ENCODE results near the gene LYRM4.

The LYRM4 gene

DNA sequence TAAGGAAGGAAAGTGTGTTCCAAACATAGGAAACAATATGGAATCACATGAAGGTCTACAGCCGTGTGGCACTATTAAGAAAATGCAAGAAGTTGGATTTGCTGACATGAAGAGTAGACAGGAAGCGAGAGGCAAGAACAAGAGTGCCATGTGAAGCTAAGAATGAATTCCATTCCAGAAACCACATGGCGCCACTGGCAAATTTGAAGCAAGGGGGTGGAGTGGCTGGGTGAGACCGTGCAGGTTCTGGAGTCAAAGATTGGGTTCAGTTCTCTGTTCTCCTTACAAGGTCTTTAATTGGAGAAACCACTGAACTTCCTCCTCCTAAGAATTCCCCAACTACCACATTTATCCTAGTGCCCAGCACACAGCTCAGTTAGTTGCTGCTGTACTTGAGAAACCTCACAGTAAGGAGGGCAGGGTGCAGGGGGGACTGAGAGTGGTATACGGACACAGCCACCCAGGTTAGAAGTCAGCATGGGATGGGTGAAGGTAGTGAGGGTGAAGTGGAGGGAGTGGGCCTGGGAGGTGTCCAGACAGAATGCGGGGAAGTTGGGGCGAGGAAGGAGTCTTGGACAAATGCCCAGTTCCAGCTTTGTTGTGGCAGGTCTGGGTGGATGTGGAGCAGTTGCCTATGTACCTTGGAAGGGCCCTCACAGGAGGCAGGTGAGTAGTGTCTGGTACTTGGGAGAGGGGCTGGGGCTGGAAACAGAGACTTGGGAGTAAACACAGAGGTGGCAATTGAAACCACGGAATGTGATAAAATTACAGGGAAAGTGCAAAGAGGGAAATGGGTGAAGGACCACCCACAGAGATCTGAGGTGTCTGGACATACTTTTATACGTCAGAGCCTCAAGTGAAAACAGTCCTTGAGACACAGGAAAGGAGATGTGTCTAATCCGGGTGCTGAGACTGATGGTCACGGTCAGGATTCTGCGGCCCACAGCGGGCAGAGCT lies 14.3 kb downstream of the LYRM4 start:
- no peak for DNase-seq (ENCODE audit: low read depth)

- no peak for DNase-seq (ENCODE audit: low read depth)
These were observed 17.7 kb downstream of the LYRM4 start for GRCh38 chr6:5243069-5243468.

DNA sequence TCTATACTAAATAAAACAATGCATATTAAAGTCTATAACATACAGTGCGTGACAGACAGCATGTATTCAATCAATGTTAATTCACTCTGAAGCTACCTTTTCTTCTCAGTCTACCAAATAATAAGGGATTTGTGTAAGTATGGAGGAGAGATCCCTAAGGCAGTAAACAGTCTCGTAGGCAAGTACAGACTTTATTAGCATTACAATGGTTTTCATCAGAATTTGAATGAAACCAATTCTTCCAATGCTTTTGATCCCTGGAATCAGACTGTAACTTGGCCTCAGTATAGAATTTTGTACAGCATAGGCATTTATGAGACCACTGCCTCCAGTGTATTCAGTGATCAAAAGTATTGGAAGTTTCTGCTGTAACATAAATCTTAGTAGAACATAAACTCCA lies 19.5 kb downstream of the LYRM4 start:
- no peak for DNase-seq (ENCODE audit: low read depth)

GRCh38 chr6:5238336-5238735 lies 22.4 kb downstream of the LYRM4 start:
- DNase-seq (ENCODE audit: low read depth): no peak

DNA sequence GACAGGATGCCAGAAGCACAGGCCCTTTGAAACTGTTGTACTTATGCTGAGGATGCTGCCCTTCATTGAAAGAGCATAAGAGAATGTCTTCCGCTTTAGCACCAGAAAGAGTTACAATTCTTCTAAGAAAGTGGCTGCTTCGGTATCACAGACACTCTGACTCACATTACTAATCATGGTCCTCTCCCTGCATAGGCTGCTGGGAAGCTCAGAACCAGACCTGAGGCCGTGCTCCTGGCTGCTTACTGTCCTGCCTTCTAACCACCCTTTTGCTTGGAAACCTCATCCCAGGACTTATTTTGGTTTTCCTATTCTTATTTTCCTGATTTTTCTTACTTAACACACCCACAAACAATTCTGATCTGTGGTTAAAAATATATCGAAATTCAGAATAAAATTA lies 22.9 kb downstream of the LYRM4 start:
- DNase-seq (ENCODE audit: low read depth): no peak

GRCh38 chr6:5235830-5236229 lies 24.9 kb downstream of the LYRM4 start:
- no peak for DNase-seq (ENCODE audit: low read depth)

DNA sequence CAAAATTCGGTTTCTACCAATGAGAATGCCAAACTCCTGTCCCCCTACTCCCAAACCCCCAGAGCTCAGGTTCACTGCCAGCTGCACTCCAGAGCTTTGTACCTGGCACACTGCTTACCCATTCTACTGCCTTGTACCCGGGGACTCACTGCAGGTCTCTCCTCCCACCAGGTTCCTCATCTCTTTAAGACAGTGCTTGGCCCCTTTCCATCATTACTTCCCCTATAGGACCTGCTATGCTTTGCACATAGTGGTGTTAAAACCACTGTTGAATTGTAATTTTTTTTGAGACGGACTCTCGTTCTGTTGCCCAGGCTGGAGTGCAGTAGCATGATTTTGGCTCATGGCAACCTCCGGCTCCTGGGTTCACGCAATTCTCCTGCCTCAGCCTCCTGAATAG lies 25.9 kb downstream of the LYRM4 start:
- DNase-seq (ENCODE audit: low read depth): no peak

DNA sequence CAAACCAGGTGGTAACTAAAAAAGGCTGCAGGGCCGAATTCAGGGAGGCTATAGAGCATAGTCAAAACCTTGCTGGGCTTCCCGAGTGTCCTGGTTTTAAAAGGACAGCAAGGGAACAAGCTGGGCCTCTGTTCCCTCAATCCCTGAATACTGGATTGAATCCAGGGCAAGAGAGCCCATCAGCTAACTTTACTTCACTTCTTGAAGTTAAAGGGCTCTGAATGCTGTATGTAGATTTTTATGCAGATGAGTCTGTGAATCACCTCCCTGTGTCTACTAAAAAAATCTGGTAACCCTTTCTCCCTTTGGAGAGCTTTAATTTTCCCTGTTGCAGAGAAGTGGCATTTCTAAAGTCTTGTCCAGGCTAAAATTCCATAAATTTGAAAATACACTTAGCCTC lies 29.5 kb downstream of the LYRM4 start:
- no peak for DNase-seq (ENCODE audit: low read depth)

GRCh38 chr6:5230081-5230480 lies 30.7 kb downstream of the LYRM4 start:
- no peak for DNase-seq (ENCODE audit: low read depth)

DNA sequence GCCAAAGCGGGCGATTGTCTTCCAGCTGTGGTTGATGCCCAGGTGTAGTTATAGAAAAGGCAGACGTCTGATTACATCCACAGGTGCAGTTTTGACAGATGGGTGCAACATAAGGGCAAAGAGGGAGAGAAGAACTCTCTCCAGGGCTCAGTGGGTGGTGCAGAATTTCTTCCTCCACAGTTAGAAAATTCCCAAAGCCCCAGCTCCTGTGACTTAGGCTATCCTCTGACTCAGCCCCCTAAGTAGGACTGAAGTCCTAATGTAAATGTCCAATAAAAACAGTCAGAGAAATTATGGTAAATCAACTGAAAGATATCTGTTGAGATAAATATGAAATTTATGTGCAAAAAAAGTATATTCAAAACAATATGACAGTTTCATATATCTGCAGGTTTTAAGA lies 31.4 kb downstream of the LYRM4 start:
- DNase-seq (ENCODE audit: low read depth): no peak

- no peak for DNase-seq (ENCODE audit: low read depth)
These were observed 37.4 kb downstream of the LYRM4 start for GRCh38 chr6:5223309-5223708.

DNA sequence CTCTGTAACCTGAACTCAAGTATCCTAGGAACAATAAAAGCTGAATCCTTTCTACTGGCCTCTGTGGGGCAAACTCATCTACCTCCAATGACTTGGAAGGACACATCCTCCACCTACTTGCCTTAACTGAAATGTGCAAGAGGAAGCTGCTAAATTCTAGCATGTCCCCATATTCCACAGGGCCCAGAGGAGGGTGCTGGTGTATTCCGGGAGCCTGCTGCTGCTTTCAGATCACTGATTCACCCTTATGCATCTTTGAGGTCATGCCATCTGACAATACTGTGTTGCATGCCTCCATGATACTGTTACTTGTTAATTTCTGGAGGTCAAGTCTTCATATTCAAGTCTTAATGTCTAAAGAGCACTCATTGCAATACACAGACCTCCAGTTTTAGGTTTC lies 40.3 kb downstream of the LYRM4 start:
- no peak for DNase-seq (ENCODE audit: low read depth)

GRCh38 chr6:5219011-5219691 lies 41.6 kb downstream of the LYRM4 start:
- no peak for DNase-seq (ENCODE audit: low read depth)

- no peak for DNase-seq (ENCODE audit: low read depth)
These were observed 43.4 kb downstream of the LYRM4 start for GRCh38 chr6:5217356-5217755.

DNA sequence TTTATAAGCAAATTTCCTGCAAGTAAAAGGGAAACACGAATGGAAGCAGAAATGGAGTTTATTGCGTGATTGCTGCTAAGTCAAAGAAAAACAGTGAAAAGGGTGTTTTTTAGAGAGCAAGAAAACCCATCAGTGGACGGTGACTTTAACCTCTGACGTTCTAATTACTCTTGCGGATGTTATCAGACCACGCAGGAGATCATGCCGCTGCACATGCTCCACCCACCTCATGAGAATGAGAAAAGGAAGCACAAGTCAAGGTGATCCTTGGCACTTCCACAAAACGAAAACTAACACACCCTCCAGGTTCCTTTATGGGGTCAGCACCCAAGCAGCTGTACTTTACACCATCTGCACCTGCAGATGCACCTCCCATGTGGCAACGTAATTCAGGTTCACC lies 45.0 kb downstream of the LYRM4 start:
- no peak for DNase-seq (ENCODE audit: low read depth)

DNA sequence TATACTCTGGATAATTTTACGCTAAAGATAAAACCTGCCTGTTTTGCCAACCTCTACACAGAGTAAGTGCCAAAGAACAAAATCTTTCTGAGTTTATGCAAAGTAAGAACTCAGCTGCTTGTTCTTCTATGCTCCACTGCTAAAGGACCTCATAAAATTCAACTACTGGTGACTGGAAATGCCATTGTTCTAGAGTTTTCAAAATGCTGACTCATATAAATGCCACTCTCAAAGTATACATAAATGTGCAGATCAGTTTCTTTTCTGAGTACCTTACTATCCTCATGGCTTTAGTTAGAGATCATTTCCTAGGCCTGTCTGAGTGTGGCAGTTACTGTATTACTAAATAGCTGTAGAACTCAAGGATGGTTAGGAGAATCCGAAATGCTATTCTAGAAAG lies 45.6 kb downstream of the LYRM4 start:
- no peak for DNase-seq (ENCODE audit: low read depth)

DNA sequence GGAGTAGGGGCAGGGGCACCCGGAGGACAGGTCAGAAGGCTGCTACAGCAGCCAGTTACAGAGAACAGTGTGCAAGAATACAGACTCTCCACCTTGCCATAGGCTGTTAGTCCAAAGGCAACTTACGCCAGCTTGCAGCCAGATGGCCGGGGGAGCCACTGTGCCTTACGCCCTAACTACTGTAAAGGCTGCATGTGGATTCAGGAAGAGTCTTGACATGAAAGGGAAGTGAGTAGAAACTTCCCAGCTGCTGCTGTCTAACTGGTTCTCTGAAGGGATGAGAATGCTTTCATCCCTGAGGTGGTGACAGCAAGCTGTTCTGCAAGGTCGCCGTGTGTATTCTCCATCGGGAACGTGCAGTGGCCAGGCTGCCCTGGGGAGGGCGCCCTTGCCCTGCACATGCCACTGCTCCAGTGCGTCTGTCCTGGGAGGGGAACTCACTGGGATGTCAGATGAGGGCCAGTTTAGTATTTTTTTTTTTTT lies 46.1 kb downstream of the LYRM4 start:
- no peak for DNase-seq (ENCODE audit: low read depth)

- no peak for DNase-seq (ENCODE audit: low read depth)
These were observed 46.9 kb downstream of the LYRM4 start for GRCh38 chr6:5213836-5214235.

DNA sequence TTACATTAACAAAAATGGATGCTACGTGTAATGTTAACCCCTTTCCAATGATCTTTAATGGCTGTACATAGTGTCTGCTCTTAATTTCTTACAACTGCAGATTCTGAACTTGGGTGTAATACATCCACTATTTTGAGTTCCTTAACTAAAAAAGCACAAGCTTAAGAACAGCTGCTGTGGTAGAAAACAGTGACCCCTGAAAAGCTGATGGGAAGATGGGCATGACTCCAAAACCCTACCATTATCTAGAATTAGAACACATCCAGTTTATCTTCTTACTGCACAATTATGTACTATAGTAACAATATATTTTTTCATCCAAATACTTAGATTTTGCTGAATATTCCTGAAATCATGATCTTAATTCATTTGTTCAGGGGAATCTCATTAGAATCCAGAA lies 49.3 kb downstream of the LYRM4 start:
- no peak for DNase-seq (ENCODE audit: low read depth)

DNA sequence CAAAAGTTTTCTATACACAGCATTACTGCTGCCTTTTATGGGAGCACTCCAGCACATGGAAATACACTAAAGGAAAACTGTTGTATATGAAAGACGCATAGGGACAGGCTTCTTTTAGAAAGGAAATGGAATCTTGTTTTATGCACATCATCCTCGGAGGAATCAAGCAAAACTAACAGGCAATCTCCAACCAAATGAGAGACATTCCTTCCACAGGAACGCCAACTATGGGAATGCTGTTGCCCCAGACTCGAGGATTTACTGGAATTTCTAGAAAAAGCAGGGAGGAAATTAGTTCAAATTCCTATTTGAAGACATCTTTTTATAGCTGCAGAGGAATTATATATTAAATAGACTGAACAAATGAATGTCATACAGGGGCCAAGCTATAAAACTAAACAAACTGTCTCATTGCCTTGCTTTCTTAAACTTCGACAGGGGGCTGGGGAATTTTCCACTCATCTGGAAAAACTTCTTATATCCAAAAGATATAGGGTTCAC lies 52.2 kb downstream of the LYRM4 start:
- DNase-seq (ENCODE audit: low read depth): no peak

- no peak for DNase-seq (ENCODE audit: low read depth)
These were observed 52.7 kb downstream of the LYRM4 start for GRCh38 chr6:5208057-5208456.

GRCh38 chr6:5206920-5207561 lies 53.7 kb downstream of the LYRM4 start:
- DNase-seq (ENCODE audit: low read depth): no peak
